ENCODE results near the gene CWC22.

DNA sequence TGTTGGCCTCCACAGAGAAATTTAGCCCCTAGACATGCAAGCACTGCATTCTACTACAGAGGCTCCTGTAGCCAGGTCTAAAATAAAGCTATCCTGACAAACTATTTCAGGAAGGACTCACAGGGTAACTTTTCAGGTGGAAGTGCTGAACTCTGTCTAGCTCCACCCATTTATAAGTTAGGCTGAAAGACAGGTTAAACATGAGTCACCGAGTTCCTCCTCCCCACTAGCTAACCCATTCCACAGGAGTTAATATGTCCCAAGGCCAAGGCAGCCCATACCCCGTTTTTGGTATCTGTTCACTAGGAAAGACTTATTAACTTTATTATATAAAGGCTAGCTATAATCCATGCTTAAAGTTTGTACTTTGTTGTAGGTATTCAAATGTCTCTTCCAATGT lies 3.5 kb downstream of the CWC22 start:
- TF ChIP-seq, protein P1, sequence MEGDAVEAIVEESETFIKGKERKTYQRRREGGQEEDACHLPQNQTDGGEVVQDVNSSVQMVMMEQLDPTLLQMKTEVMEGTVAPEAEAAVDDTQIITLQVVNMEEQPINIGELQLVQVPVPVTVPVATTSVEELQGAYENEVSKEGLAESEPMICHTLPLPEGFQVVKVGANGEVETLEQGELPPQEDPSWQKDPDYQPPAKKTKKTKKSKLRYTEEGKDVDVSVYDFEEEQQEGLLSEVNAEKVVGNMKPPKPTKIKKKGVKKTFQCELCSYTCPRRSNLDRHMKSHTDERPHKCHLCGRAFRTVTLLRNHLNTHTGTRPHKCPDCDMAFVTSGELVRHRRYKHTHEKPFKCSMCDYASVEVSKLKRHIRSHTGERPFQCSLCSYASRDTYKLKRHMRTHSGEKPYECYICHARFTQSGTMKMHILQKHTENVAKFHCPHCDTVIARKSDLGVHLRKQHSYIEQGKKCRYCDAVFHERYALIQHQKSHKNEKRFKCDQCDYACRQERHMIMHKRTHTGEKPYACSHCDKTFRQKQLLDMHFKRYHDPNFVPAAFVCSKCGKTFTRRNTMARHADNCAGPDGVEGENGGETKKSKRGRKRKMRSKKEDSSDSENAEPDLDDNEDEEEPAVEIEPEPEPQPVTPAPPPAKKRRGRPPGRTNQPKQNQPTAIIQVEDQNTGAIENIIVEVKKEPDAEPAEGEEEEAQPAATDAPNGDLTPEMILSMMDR (IDR thresholded peaks at IDR 0.05): no peak
- TF ChIP-seq POLR2AphosphoS5 (IDR thresholded peaks at IDR 0.05): no peak

Data from prostate gland (tissue), 2 donors.